SW 1271 (cell line): ENCODE results near the gene FGG.
"Not testable (repeated sequence)": the region's sequence is repeated elsewhere in the genome, so short reads cannot be mapped to it uniquely, and the experiment has no call there.

Source experiments
- DNase-seq, 2 experiments: peaks; one replicate each; lab custom pipeline; 2025; lab: John Stamatoyannopoulos, UW

The FGG gene

DNA sequence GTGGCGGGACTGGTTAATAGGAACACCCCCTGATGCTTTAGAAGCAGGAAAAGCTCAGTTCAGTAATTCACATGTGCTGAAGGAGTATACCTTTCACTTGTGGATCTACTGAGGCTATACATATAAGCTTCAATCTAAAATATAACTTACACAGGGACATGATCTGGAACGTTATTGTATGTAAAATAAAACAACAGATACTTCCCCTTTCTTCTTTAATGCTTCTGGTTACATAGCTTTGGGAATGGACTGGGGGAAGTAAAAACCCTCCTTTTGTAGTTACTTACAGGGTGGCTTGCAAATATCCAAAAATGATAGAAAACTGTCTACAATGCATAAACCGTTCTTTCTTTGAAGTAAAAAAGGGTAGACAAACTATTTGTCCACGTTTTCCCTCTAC lies 1.9 kb downstream of the FGG start:
- DNase-seq, result no peak

DNA sequence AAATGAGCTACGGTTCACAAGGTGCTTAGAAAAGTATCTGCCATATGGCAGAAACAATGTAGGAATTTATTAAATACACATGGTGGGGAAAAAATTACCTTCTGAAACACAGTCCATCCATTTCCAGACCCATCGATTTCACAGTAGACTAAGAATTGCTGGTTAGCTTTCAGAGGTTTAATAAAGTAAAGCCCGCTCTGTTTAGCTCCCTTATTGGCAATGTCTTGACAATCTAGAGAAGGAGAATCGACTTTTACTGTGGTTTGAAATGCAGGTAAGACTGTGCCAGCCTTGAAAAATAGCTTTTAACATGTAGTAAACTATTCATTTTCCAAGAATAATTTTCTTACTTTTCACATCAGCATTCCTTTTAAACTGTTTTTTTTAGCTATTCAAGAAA lies 2.9 kb downstream of the FGG start:
- no peak for DNase-seq

GRCh38 chr4:154608361-154609252 lies 3.8 kb downstream of the FGG start:
- DNase-seq, result no peak

DNA sequence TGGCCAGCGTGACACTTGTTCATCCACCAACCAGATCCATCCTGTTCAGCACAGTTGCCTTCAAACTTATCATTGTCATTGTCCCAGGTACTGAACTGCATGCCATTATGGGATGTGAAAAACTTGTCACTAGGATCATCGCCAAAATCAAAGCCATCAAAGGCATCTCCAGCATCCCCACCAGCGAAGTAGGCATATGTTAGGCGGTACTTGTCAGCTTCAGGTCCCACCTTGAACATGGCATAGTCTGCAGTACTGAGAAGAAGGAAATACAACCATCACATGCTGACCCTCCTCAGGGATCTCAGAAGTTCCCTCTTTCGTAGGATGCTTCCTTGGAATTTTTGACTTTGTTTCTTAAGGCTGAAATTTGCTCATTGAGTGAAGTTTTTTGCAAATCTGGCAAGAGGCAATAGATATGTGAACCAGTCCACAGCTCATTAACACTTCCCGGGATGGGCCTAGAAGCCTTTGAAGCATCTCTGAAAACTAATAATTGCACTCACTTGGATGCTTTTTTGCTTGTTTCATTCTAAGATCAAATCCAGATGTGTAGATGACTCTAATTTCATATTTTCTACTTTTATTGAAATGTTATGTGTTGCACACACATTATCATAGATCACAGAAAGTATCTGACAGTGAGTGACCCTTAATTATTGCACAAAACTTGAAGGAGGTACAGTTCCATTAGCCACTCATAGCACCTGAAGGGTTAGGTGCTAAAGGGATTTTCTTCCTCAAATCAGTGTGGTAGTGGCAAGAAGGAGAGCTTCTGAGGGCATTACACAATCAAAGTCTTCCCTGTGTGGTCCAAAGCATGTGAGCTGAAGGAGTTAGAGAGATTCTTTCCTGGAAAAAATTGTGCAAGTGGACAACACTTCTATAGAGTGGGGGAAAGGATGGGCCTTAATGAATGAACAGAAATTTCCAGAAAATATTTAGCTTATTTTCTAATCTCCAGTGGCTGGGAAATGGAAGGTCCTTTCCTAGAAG lies 5.4 kb downstream of the FGG start:
- no peak for DNase-seq

- no peak for DNase-seq
Measured at GRCh38 chr4:154604696-154605200, 7.7 kb downstream of the FGG start.

- no peak for DNase-seq
Measured at GRCh38 chr4:154603033-154603943, 9.2 kb downstream of the FGG start.

DNA sequence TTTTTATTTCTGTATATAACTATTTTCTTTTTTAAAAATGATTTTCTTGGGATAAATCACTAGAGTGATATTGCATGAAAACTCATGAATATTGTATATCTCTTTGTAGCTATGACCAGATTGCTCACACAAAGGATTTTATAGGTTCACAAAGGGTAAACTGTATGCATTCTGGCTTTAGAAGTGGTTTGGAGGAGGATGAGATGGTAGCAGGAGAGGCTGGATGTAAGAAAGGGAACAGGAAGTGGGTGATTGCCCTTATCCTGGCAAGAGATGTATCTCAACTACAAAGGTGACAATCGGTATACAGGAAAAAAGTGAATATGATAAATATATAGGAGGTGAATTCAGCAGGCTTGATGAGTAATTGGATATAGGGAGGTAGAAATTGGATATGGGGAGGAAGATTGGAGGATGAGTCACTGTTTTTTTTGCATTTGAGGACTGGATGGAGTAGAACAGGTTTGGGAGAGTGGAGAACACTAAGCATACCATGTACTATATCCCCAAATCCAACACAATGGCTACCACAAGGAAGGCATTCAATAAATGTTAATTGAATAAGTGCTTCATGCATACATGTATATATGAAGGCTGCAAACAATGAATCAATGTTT lies 9.9 kb downstream of the FGG start:
- DNase-seq, result no peak

DNA sequence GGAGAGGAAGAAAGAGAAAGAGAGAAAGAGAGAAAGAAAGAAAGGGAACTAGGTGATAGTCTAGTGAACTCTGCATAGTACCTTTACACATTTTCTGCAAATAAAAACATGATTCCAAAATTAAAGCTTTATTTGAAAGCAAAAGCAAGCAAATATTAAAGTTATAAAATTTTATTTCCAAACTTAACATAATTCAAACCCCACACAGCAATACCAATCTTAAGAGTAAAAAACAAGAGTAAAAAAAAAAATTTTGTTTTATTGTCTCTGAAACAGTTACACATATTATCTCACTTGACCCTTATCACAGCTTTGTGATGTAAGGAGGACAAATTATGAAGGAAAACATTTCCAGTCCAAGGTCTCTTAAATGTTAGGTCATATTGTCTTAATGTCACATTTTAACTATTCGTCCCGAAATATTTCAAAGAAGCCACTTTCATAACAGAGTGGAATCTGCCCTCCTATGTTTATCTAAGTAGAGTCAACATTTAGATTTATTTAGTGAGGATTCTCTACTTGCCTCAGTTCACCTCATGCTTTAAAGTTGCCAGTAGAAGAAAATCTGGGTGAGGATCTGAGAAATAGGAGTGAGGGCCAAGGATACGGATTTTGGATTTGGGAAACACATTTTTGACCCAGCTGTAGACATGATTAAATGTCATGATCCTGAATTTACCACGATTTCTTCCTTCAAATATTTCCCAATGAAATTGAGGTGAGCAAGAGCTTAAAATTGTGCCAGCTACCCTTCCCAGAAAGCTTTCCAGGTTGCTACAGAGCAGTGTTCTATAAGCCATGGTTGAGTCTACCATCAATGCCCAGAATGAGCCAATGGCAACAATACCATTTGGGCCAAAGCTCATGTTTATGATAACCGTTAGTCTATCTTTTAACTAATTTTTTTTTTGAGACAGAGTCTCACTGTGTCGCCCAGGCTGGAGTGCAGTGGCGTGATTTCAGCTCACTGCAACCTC lies 14.4 kb downstream of the FGG start:
- no peak for DNase-seq

DNA sequence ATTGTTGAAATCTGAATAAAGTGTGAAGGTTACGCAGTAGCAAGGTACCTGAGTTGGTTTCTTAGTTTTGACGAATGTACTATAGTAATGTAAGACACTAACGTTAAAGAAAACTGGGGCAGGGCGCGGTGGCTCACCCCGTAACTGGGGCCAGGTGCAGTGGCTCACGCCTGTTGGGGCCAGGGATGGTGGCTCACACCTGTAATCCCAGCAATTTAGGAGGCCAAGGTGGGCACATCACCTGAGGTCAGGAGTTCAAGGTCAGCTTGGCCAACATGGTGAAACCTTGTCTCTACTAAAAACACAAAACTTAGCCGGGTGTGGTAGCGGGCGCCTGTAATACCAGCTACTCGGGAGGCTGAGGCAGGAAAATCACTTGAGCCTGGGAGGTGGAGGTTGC lies 15.2 kb downstream of the FGG start:
- DNase-seq, result not testable (repeated sequence)

DNA sequence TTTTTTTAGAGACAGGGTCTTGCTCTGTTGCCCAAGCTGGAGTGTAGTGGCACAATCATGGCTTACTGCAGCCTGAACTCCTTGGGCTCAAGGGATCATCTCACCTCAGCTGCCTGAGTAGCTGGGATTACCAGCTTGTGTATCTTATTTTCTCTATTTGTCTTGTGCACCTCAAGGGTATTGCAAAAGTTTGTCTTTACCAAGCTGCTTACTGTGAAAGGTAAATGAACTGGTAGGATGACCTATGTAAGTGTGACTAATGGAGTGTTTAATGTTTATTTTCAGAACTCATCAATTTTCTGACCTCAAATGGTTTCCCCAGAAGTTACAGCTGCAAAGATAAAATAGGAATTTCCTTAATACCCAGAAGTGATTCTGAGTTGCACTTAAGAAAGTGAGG lies 16.6 kb downstream of the FGG start:
- DNase-seq, result no peak

DNA sequence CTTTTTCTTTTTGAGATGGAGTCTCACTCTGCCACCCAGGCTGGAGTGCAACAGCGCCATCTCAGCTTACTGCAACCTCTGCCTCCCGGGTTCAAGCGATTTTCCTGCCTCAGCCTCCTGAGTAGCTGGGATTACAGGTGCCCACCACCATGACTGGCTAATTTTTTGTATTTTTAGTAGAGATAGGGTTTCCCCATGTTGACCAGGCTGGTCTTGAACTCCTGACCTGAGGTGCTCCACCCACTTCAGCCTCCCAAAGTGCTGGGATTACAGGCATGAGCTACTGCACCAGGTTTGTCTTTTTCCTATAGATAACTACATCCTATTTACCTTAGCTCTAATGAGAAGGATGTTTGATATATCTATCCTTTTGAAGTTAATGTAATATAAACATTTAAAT lies 18.1 kb downstream of the FGG start:
- DNase-seq, result not testable (repeated sequence)

DNA sequence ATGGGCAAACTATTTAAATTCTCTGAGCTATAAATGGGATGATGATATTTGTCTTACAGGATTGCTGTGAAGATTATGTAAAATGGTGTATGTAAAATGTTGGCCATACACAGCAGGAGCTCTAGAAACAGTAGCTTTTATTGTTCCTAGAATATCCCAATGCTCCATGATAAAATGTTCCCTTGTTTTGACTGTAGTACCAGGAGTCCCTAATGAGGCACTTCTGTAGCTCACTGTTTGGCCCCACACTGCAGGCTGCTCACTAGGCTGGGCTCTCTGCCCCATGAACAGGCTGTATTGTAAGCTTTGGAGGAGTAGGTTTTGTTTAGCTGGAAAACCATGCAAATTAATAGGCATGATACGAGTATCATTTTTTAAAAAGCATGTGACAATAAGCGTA lies 18.6 kb downstream of the FGG start:
- DNase-seq, result no peak

GRCh38 chr4:154591890-154592289 lies 20.6 kb downstream of the FGG start:
- no peak for DNase-seq

DNA sequence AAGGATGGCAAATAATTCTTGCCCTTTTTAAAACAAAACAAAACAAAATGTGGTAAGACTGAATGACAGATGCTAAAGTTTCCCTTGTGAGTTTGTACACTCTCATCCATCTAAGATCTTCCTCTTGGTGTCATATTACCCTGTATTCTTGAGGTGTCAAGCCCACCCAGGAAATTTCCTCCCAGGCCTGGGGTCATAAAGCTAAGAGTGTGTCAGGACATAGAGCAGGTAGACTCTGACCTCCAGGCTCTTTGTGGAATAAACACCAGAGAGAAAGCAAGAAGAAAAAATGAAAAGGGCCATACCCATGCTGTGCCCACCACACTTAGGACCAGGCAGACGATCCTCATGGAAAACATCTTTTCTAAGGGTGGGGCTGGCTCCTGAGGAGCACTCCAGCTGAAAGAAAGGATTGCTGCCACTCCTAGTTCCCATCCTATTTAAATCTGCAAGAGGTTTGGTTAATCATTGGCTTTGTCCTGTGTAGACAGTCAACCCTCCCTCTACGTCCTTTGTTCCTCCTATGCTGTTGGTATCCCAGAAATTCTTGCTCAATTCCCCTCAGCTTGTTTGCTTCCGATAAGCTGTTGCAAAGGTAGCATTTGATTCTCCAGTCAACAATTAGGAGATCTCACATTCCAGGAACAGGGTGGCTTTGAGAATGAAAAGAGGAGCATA lies 22.0 kb downstream of the FGG start, which contains the start of gene FGA:
Gene FGA (minus strand): TSS at position 414 of the 678 bp plus-strand sequence. CDS start 55 bp downstream, at position 359.
- DNase-seq, result no peak

DNA sequence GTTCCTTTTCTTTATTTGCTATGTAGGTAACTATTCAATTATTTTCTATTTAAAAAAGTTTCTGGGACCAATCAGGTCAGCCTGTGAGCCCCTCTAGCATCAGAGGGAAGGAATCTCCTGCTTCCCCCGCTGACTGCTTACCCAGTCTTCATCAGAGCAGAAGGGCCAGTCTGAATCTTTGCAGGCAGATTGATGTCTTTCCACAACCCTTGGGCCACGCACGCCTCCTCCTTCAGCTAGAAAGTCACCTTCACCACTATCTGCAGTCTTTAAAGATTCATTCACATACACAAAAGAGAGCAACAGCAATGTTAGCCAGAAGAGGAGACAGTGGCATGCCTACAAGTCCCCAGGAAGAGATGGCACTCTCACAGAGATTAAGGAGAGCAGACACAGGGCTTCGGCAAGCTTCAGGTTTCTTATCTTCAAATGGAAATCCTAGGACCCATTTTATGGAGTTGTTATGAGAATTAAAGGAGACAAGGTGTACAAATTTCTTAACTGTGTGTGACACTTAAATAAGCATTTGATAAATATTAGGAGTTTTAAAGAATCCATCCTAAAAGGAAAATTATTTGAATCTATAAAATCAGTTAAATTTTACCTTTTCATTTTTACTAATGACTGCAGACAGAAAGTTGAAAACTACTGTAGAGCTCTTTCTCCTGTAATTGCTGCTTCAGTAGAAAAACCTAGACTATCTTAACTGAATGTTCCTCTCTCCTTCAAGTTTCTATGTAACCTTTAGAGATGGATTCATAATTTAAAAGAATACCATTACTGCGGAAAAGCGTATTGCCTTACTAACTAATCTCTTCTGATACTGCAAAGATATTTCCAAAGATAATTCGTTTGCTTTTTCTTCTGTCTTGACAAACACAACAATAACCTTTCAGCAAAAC lies 22.9 kb downstream of the FGG start:
- no peak for DNase-seq

DNA sequence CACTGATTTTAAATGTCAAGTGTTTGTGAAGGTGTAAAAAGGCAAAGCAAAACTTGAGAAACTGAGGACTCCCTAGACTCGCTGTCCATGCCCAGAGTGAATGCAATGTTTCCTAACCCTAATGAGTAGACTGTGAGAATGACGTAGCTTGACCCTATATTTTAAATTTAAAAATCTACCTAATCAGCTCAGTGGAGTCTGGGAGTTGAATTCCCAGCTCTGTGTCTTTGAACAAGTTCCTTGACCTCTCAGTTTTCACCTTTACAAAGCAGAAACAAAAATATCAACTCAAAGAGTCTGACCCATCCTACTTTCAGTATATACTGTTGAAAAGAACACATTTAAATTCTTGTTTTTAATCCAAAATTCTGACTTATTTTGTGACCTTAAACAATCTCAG lies 24.3 kb downstream of the FGG start:
- no peak for DNase-seq

GRCh38 chr4:154586296-154587033 lies 26.0 kb downstream of the FGG start:
- no peak for DNase-seq
